IPS DF 4.7 (cell line): ENCODE data around the gene TNFAIP3.
"Not testable (repeated sequence)": the region's sequence is repeated elsewhere in the genome, so short reads cannot be mapped to it uniquely, and the experiment has no call there.

ENCODE experiments used
- DNase-seq: peaks from one replicate; pipeline ENCODE4 v3.0.0-alpha.2; 2013; ENCODE audit warnings: low spot score; ENCODE audit errors: extremely low read depth

Gene TNFAIP3

DNA sequence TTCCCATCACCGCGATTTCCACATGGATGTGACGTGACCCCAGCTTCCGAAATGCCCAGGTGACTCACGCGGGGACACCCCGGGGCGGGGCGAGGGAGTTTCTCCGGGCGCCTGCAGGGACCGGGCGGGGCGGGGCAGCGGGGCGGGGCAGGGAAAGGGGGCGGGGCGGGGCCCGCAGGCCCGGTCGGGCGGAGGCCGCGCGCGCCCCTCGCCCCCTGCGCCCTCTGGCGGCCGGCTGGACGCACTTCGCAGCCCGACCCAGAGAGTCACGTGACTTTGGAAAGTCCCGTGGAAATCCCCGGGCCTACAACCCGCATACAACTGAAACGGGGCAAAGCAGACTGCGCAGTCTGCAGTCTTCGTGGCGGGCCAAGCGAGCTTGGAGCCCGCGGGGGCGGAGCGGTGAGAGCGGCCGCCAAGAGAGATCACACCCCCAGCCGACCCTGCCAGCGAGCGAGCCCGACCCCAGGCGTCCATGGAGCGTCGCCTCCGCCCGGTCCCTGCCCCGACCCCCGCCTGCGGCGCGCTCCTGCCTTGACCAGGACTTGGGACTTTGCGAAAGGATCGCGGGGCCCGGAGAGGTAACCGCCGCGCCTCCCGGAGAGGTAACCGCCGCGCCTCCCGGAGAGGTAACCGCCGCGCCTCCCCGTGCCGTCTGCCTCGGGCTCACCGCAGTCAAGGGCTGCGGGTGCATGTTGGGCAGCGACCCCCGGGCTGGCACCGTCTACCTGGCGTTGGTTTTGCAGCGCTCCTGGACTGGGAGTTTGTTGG lies at the start of gene TNFAIP3:
Gene TNFAIP3, plus strand, starts transcription at position 346 of the 771 bp plus-strand sequence. CDS start 3,969 bp downstream, outside the sequence.
- DNase-seq, result no peak

DNA sequence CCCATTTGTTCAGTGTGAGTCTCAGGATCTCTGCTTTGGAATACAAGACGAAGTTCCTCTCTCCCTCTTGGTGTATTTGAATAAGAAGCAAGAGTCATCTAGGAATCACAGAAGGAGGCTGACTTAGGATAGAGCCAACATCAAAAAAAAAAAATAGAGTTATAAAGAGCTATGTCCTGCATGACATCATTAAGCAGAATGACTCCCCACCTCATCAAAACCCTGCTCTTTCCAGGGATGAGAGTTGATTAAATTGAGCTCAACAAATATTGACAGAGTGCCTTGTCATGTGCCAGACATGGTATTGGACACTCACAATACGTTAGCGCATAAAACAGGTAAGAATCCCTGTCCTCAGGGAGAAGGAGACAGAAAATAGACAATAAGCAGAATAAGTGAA lies 48.6 kb upstream of the TNFAIP3 start:
- DNase-seq, result no peak

DNA sequence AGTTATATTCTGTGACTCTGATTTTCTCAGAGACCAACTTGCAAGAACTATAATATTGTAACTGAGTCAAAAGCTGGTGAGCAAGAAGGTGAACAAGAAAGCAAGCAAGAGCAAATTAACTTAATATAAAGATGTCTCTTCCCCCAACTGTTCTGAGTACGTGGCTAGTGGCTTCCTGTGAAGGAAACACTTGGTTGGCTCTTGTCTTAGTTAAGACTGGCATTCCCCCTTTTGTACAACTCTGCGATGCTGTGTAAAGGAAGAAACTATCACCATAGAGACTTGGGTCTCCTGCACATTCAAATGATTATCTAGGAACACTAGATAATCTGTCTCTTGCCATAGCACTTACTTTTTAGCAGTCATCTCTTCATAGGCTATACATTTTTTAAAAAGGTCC lies 47.3 kb upstream of the TNFAIP3 start:
- DNase-seq, result no peak

DNA sequence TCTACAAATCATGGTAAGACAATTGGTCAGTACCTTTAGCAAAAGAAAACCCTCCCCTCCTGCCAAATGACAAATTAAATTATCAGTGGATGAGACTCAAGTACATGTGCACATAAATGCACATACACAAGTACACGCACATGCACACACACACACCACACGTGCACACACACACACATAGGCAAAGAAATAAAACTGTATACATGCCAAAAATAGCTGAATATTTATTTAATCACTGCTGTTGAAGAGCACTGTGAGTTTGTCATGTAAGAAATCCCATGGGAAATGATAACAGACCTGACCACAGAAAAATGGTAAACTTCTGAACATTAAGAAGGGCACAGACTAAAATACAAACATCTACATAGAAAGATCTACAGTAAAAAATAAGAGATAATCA lies 46.6 kb upstream of the TNFAIP3 start:
- no peak for DNase-seq

DNA sequence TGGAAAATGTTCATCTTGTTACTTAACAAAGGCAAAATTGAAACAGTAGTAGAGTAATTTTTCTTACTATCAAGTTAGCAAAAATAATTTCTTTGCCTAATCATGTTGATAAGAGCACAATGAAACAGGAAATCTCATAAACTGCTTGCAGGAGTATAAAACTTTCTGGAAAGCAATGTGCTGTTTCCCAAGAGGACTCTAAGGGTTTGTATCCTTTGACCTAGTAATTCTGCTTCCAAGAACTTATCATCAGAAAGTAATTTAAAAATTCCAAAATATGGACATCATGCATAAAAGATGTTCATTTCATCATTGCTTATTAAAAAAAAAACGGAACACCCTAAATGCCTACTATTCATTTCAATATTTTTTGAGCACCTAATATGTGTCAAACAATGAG lies 46.1 kb upstream of the TNFAIP3 start:
- DNase-seq, result no peak

DNA sequence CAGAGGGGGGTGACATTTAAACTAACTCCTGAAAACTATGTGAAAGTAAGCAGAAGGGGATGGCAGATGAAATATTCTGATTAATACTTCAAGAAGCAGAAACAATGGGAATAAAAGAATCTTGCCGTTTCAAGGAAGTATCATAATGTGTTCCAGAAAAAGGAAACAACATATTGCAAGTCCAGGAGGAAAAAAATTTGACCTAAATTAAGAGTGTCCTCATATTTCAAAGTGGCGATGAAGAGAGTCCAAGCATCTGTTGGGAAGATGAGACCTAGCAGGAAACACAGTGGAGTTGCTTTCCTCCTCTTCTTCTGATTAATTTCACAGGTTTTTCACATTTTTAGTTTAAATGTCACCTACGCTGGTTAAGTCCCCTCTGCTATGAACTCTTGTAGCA lies 45.6 kb upstream of the TNFAIP3 start:
- DNase-seq, result no peak

DNA sequence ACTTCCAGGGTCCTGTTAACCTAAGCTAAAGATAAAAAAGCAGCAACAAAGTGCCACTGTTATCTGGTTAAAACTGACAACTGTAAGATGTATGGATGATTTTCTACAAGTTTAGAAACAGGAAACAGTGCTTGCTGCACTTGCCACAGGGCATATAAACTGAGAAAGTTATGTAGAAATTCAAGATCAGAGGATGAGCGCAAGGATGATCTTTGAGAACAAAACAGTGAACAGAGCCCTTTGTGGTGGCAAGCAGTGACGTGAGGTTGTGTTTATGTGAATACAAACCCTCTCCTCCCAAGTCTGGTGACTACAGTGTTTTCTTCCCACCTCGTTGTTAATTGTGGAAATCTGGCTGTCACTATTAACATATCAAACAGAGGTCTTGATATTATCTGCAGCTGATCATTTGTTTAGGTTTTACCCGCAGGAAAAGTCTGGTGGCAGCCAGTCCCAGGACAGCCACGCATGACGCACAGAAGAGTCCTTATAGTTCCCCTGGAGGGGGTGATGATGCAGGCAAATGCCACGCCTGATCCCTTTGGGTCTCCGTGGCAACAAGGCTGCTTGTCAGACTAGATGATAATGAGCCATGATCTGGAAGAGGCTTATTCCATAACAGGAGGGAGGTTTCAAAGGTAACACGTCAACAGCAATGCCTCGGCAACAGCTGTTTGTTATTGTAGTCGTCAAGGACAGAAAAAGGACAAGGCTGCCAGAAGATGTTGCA lies 43.1 kb upstream of the TNFAIP3 start:
- DNase-seq, result no peak

DNA sequence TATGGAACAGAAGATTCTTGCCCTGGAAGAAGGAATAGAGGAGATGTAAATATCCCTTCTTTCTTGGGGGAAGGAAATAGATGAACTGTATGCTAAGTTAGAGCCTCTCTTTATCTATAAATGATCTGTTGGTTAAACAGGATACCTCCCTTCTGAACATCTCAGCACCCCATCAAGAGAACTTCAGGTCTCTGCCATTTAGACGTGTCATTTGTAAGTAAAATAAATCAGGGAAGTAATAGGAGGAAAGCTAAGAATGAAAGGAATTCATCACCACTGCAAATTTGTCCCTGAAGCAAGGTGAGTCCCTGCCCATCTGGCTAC lies 42.5 kb upstream of the TNFAIP3 start:
- no peak for DNase-seq

DNA sequence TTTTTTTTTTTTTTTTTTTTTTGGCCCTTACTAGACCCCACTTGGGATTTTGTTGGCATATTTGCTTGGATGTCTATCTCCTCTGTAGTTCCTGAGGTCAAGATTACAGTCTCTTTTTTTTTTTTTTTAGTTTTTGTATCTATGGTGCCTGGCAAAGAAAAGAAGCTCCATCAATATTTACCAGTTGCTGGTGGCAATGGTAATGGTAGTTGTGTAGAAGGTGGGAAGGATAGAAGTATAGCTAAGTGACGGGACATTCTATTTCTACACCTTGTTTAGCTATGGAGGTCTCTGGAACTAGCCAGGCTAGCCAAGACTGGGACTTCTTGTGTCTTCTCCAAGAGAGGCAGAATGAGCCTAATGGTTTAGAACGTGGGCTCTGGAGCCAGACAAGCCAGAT lies 42.2 kb upstream of the TNFAIP3 start:
- no peak for DNase-seq

DNA sequence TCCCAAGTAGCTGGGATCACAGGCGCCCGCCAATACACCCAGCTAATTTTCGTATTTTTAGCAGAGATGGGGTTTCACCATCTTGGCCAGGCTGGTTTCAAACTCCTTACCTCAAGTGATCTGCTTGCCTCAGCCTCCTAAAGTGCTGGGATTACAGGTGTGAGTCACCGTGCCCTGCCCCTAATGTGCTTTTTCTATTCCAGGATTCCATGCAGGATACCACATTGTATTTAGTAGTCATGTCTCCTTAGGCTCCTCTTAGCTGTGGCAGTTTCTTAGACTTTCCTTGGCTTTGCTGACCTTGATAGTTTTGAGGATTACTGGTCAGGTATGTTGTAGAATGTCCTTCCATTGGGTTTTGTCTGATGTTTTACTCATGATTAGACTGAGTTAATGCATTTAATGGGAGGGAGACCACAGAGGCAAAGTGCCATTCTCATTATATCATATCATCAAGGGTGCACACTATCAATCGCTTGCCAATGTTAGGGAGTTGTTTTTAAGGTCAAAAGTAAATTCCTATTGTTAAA lies 39.6 kb upstream of the TNFAIP3 start:
- DNase-seq, result no peak

DNA sequence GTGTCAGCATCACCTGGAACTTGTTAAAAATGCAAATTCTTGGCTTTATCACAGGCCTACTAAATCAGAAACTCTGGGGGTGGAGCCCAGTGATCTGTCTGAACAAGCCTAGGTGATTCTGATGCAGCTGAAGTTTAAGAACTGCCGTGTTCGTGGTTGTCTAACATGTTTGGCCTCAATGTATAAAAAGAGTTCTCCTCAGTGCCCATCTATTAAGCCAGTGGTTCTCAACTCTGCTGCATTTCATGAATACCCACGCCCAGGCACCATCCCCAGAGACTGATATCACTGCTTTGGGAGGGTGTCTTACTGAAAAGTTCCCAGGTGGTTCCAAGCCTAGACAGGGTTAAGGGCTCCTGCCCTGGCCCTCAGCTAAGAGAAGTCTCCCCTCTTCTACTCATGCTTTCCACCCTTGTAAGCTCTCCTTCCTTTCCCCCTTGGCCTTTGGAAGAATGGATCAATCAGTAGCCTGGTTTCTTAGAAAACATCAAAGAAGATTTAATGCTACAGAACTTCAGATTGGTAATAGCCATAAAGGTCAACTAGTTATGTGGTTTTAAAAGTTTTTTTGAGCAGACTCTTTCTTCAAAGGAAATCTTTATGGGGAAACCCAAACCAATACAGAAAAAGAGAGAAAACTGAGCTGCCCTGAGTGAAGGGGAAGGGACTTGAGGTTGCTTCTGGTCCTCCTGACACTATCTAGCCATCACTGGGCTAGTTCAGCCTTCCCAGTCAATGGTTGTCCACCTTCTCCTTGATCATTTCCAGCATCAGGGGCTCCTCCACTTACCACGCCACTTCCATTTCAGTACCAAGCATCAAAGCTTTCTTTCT lies 38.9 kb upstream of the TNFAIP3 start:
- DNase-seq, result no peak

DNA sequence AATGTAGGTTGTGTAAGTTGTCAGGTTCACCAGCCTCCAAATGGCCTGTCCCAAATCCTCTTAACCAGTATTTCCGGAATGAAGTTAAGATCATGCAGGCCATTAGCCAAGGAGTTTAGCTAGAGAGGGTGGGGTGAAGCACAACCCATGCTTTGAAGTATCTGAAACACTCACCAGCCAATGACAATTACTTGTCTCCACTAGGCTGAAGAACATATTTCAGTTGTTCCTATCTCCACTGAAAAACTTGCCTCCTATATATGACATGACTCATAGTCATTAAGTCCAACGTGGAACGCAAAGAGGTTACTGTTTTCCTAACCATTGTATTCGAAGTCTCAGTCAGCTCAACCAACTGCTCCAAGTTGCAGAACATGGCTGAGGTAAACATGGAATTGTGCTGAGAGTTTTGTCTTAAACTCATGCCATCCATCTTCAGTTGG lies 37.4 kb upstream of the TNFAIP3 start:
- DNase-seq, result no peak

DNA sequence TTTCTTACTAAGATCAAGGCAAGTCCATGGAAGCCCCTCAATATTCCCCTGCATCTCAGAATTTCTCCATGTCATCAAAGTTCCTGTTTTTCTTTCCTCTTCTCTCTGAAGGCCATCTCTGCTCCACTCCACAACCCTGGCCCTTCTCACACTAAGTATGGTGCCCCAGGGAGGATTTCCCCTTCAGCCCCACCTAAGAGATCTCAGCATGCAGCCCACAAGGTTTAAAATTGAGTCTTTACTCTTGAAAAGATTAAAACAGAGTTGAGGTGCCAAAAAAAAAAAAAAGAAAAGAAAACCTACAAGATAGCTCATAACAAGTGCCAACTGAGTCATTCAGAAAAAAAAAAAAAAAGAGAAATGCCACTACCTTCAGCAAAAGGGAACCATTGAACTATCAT lies 36.5 kb upstream of the TNFAIP3 start:
- no peak for DNase-seq

DNA sequence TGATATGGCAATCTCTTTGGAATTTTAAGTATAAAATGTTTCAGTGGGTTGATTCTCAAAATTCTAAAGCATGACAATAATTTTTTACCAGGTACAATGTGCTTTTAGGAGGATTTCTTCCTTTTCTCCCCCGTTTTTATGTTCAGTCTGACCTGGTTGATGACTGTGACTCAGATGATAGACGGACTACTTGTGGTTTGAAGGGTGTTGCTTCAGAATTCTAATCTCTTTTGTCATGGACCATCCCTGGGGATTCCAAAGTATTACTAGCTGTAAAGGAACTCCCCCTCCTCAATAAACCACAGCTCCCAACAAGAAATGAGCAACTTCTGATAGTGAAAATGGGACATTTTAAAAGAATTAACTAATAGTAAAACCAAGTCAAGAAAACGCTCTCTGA lies 34.9 kb upstream of the TNFAIP3 start:
- no peak for DNase-seq

DNA sequence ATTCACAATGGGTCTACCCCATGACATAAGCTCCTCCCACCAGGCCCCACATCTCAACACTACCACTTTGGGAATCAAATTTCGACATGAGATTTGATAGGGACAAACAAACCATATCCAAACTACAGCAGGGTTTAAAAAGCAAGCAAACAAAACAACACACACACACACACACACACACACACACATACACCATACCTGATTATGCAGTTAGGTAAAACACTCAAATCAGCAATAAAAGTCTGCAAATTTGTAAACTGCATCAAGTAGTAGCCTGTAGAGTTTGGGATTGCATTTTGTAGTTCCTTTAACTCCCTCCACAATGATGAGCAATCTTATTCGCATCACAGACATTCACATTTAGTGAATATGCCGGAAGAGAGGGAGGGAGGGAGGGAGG lies 32.6 kb upstream of the TNFAIP3 start:
- no peak for DNase-seq

DNA sequence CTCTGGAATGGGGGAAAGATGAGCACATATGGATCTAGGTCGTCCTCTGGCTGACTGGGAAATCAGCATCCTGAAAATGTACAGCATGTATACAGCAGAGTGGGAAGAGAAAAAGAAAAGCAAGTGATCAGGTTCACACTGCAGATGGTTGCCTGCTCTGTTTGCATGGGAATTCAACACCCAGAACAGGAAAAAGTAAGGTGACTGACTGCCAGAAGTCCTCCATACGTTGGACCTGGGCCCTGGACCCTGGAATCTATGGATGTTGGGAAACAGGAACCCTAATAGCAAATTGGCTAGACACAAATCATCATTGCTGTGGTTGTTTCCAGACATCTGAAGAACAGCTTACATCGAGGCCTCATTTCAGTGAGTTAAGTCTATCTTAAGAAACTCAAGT lies 30.3 kb upstream of the TNFAIP3 start:
- no peak for DNase-seq

DNA sequence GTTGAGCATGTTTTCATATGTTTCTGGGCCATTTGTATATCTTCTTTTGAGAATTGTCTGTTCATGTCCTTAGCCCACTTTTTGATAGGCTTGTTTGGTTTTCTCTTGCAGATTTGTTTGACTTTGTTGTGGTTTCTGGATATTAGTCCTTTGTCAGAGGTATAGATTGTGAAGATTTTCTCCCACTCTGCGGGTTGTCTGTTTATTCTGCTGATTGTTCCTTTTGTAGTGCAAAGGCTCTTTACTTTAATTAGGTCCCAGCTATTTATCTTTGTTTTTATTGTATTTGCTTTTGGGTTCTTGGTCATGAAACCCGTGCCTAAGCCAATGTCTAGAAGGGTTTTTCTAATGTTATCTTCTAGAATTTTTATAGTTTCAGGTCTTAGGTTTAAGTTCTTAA lies 29.0 kb upstream of the TNFAIP3 start:
- DNase-seq, result not testable (repeated sequence)

DNA sequence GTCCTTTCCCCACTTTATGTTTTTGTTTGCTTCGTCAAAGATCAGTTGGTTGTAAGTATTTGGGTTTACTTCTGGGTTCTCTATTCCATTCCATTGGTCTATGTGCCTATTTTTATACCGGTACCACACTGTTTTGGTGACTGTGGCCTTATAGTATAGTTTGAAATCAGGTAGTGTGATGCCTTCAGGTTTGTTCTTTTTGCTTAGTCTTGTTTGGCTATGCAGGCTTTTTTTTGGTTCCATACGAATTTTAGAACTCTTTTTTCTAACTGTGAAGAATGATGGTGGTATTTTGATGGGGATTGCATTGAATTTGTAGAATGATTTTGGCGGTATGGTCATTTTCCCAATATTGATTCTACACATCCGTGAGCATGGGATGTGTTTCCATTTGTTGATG lies 28.5 kb upstream of the TNFAIP3 start:
- not testable (repeated sequence) for DNase-seq

DNA sequence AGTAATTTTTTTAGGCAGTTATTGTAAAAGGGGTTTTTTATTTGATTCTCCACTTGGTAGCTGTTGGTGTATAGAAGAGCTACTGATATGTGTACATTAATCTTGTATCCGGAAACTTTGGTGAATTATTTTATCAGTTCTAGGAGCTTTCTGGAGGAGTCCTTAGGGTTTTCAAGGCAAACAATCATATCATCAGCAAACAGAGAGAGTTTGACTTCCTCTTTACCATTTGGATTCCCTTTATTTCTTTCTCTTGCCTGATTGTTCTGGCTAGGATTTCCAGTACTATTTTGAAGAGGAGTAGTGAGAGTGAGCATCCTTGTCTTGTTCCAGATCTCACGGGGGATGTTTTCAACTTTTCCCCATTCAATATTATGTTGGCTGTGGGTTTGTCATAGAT lies 28.0 kb upstream of the TNFAIP3 start:
- DNase-seq, result no peak

DNA sequence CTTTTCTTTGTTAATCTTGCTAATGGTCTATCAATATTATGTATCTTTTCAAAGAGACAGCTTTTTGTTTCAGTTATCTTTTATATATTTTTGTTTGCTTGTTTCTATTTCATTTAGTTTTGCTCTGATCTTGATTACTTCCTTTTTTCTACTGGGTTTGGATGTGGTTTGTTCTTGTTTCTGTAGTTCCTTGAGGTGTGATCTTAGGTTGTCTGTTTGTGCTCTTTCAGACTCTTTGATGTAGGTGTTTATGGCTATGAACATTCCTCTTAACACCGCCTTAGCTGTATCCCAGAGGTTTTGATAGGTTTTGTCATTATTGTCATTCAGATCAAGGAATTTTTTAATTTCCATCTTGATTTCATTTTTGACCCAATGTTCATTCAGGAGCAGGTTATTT lies 26.8 kb upstream of the TNFAIP3 start:
- no peak for DNase-seq

DNA sequence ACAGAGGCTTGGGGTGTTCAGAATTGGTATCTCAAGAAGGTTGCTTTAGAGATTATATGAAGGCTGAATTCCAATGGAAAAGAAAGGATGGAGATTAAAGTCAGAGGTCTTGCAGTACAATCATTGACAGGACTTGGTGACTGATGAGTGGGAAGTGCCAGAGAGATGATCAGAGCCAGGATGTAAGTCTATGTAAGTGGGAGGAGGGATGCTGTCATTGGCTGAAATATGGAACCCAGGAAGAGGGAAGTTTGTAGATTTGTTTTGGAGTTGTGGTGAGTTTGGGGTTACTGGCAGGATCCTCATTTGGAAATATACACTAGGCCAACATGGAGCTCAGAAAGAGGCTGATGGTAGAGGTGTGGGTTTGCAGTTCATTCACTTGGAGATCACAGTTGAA lies 23.8 kb upstream of the TNFAIP3 start:
- DNase-seq, result no peak

DNA sequence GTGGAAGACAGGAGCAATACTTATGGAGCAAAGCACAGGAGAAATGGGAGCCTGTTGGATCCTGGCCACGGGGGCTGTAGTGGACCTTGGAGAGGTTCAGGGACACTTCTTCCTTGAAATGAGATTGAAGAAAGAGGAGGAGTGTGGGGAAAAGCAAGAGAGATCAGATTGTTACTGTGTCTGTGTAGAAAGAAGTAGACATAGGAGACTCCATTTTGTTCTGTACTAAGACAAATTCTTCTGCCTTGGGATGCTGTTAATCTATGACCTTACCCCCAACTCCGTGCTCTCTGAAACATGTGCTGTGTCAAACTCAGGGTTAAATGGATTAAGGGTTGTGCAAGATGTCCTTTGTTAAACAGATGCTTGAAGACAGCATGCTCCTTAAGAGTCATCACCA lies 22.7 kb upstream of the TNFAIP3 start:
- not testable (repeated sequence) for DNase-seq
